Activated naive CD4-positive, alpha-beta T cell (primary cell): ENCODE data around the gene ROBO1.

Experiments used
- DNase-seq, 4 experiments: peaks; one replicate each; lab custom pipeline; 2025; lab: John Stamatoyannopoulos, UW

The ROBO1 gene

GRCh38 chr3:78974181-78974790 is 793.5 kb downstream of the ROBO1 start:
- no peak for DNase-seq

GRCh38 chr3:78972617-78973301 is 795.0 kb downstream of the ROBO1 start:
- no peak for DNase-seq

- DNase-seq = no peak
Measured at GRCh38 chr3:78970656-78971055, 797.1 kb downstream of the ROBO1 start.

DNA sequence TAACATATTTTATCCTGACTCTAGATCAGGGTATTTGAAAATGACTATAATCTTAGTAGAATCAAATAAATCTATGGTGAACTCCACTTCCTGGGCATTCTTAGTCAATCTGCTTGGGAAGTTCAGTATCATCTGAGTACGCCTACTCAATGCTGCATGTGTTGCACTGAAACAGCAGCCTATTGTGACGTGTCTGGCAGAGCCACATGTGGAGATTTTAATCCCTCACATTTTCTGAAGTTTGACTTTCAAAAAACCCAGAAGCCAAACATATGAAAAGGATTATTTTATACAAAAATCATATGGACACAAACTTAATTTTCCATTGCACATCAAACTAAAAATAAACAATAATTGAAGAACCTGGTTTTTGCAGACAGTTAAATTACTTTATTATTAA is 798.3 kb downstream of the ROBO1 start:
- no peak for DNase-seq

DNA sequence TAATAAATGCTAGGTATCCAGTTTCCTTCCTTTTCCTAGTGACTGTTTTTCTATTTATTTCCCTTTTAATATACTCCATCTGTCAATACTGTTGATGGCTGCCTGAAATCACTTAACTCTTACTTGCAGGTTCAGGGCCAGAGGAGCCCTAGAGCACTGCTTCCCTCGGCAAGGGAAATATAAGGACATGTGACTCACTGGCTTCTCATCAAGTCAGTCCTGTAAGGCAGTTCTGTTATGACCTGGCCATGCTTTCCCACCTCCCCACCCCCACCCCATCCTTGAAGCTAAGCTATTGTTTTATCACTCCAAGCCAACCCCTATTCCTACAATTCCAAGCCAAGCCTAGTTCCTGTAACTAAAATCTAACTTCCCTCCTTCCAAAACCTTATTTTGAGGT is 800.7 kb downstream of the ROBO1 start:
- DNase-seq = no peak

DNA sequence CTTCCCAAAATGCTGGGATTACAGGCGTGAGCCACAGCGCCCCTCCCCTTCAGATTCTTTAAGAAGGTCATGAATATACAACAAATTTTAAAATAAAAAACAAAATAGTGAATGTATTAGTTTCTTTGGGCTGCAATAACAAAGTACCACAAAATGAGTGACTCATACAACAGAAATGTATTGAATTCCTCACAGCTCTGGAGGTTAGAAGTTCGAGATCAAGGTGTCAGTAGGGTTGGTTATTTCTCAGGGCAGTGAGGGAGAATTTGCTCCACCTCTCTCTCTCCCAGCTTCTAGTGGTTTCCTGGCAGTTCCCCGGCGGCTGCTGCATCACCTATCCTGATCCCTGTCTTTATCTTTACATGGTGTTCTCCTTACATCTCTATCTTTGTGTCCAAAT is 804.0 kb downstream of the ROBO1 start:
- DNase-seq = no peak

DNA sequence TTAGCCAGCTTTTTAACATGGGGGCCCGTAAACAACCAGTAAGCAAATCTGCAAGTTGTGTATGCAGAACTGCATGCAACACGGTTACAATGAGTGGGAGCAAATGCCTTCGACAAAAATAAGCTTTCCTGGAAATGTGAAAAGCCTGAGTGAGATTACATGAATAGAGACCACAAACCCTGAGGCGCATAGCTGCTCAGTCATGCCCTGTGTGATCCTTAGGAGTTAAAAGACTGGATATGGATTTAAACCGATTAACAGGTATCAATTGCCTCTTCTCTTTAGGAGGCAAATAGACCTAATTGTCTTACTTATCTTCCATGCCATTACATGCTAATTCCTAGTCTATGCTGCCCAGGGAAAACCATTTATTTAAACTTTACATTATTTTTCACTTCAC is 810.3 kb downstream of the ROBO1 start:
- no peak for DNase-seq

GRCh38 chr3:78951342-78951945 is 816.4 kb downstream of the ROBO1 start:
- DNase-seq = no peak

DNA sequence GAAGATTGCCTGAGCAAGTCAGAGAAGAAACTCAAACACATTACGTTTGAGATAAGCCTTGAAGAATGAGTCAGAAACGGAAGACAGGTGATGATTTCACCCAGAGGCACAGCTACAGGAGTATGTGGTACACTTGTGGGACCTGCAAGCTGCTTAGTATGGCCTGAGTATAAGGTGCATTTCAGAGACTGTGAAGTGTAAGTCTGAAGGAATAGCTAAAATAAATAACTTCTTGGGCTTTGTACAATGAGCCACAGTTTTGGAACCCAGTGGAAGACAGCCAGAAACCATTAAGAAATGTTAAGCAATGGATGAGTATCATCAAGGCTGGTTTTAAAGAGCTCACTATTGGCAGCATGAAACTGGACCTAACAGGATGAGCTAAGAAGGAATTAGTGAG is 826.2 kb downstream of the ROBO1 start:
- no peak for DNase-seq

DNA sequence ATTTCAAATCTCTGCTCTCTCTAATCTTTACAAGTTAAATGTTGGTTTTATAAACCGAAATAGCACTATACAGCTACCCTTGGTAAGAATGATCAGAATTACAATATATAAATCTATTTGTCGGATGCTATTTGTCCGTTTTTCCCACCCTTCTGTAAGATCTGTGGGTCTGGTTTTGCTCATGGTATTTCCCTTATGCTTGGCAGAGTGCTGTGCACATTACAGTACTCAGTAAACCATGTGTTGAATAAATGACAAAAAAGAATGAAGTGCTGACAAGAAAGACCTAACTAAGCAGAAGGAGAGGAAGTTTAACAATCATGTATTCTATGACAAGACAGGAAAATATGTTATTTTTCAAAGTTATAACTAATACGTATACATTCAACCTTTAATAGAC is 827.2 kb downstream of the ROBO1 start:
- DNase-seq = no peak

DNA sequence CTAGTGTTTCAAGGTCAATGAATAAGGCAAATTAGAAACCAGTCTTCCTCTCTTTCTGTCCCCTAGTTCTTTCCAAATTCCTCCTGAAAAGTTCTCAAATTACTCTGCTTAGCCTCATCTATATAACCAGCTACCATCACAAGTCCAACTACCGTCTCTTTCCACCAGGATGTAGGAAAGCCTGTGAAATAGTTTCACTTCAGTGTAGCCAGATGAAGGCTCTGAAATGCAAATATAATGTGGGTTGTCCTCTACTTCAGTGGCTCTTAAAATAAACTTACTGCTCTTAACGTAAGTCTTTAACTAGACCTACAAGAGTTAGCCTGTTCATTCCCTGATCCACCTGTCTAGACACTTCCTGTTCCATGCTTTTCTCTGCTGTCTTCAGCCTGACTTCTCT is 827.7 kb downstream of the ROBO1 start:
- no peak for DNase-seq

DNA sequence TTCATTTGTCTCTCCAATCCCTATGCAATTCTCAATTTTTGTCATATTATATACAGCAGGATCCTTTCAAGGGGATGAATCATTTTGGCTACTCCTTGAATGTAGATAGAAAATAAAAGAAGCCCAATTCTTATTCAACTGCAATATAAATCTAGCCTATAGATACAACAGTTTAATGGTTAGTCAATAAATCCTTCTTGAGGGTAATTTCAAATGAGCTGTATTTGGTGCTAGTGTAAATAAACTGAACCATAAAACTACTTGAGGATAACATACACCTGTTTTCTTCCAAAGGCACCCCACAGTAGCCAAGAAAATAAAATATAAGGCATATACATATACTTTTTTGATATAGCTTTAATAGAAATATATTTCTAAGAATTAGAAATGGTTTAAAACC is 830.3 kb downstream of the ROBO1 start:
- DNase-seq = no peak

DNA sequence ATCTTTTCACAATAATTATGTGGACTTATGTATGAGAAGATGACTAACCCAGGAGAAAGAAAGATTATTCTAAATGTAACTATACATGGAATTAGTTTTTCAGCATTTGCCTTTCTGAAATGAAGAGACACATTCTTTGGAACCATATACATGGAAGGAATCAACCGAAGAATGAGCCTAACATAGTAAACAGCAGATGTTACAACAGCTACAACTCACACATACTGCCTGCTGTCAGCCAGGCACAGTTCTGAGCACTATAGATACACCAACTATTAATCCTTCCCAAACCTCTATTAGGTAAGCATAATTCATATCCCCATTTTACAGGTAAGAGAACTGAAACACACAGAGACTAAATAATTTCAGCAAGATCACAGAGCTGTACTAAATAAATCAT is 840.0 kb downstream of the ROBO1 start:
- DNase-seq = no peak

- no peak for DNase-seq
Measured at GRCh38 chr3:78926523-78926922, 841.3 kb downstream of the ROBO1 start.

- DNase-seq = no peak
Measured at GRCh38 chr3:78924711-78925110, 843.1 kb downstream of the ROBO1 start.

DNA sequence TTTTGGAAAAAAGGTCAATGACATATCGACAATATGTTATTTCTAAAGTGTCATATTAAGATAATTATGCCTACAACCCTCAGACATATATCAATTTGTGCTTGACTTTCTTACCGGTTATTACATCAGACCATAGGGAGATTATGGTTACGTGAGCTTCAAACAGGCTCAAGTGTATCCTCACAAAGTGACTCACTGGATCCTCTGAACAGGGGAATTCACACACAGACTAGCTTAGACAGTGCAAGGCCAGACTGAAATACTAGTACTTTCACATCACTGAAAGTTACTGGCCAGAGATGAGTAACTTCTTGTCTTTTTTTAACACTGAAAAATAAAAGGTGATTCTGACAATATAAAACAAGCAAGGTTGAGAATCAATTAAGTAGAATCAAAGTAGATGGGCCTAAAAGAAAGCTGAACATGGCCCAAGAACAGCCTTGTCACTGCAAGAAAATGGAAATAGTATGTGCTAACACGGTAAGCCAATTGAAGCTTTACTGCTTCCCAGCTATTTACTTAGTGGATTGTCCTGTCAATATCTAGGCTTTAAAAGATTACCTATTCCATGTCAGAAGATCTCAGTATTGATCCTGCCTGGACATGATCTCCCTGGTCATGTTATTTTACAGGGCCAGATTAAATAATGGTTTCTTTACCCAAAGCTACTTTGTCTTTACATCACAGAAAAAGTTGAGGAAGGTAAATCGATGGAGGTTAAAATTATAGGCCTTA is 848.6 kb downstream of the ROBO1 start:
- no peak for DNase-seq

GRCh38 chr3:78918361-78919020 is 849.3 kb downstream of the ROBO1 start:
- no peak for DNase-seq

GRCh38 chr3:78917536-78917935 is 850.3 kb downstream of the ROBO1 start:
- DNase-seq = no peak

GRCh38 chr3:78913711-78914110 is 854.1 kb downstream of the ROBO1 start:
- no peak for DNase-seq

DNA sequence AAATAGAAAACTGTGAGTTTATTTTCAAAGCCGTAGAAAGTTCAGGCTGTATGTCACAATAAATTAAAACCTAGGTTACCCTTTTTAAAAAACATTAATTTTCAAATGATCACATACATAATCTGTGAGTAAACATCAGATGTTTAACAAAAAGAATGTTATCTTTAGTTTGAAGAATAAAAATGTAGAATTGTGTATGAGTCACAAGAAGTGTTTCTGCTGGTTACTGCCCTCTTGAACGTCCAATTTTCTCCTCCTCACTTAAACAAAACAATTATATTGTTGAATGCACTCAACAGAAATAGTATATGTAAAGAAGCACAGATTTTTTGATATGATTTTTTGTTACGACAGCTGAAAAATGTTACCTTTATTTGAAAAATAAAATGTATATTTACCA is 855.1 kb downstream of the ROBO1 start:
- DNase-seq = no peak

GRCh38 chr3:78912259-78912658 is 855.5 kb downstream of the ROBO1 start:
- no peak for DNase-seq

DNA sequence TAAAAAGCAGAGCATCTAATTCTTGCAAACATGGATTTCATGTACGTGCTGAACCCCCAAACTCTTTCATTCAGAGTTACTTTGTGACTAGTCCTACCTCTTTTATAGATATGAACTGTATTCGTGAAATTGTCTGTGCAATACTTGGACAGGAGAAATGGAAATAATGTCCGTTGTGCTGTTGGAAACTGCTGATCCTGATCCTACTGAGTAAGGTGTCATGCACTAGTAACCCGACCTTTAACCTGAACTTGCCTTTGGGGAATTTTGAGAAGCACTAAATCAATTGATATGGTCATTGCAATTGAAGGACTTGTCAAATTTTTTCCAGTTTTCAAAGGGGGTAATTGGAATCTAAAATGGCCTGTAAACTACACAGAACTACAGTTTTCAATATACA is 856.4 kb downstream of the ROBO1 start:
- DNase-seq = no peak

GRCh38 chr3:78908236-78908635 is 859.6 kb downstream of the ROBO1 start:
- no peak for DNase-seq
